SU-DHL-6 (cell line): ENCODE results near the gene VSTM4.

Experiments used
- H2AFZ ChIP-seq: fragments of 200-600 bp; sonication (generic); 2 replicates; pipeline ENCODE4 v1.6.1; 2014; ENCODE audit warnings: low read depth, mild to moderate bottlenecking, moderate library complexity, mixed read lengths, antibody characterized with exemption, low read length; ENCODE audit not compliant: severe bottlenecking
- H3F3A ChIP-seq: fragments of 200-600 bp; shearing (Covaris generic); 2 replicates; pipeline ENCODE4 v1.6.0; 2016; ENCODE audit warnings: antibody characterized with exemption, mild to moderate bottlenecking; ENCODE audit not compliant: insufficient read depth
- H3K27ac ChIP-seq: fragments of 200-600 bp; sonication (generic); 2 replicates; pipeline ENCODE4 v1.5.1; 2016; ENCODE audit warnings: low read depth, mild to moderate bottlenecking, low read length, moderate library complexity, mixed read lengths
- H3K27me3 ChIP-seq: fragments of 200-600 bp; sonication (generic), shearing (Covaris generic); 2 replicates; pipeline ENCODE4 v1.6.0; 2014; ENCODE audit warnings: mild to moderate bottlenecking, low read length
- H3K36me3 ChIP-seq: fragments of 200-600 bp; sonication (generic); 2 replicates; pipeline ENCODE4 v1.6.1; 2014; ENCODE audit warnings: mild to moderate bottlenecking, low read length, mixed read lengths
- H3K4me2 ChIP-seq: fragments of 300-600, 200-600 bp; shearing (Covaris generic), sonication (generic); 2 replicates; pipeline ENCODE4 v1.6.0; 2014; ENCODE audit warnings: low read length, low read depth, mild to moderate bottlenecking; ENCODE audit not compliant: poor library complexity, severe bottlenecking
- H3K4me3 ChIP-seq: fragments of 200-600 bp; sonication (generic); 2 replicates; pipeline ENCODE4 v1.5.1; 2014; ENCODE audit warnings: antibody characterized with exemption, low read length, mild to moderate bottlenecking, mixed read lengths; ENCODE audit not compliant: insufficient read depth, poor library complexity, severe bottlenecking
- H3K79me2 ChIP-seq: fragments of 200-600 bp; sonication (generic); 2 replicates; pipeline ENCODE4 v1.6.1; 2014; ENCODE audit warnings: mild to moderate bottlenecking, low read length, moderate library complexity; ENCODE audit not compliant: insufficient read depth
- H3K9ac ChIP-seq: fragments of 200-600 bp; sonication (generic); 2 replicates; pipeline ENCODE4 v1.7.0; 2014; ENCODE audit warnings: mild to moderate bottlenecking, low read length
- H3K9me2 ChIP-seq: fragments of 200-600 bp; sonication (generic); replicated peaks from 2 replicates; pipeline ENCODE4 v1.6.1; 2014; ENCODE audit warnings: low read length; ENCODE audit not compliant: insufficient read depth
- H3K9me3 ChIP-seq: fragments of 200-600 bp; sonication (generic); 2 replicates; pipeline ENCODE4 v1.6.1; 2014; ENCODE audit warnings: low read length, mixed read lengths; ENCODE audit not compliant: insufficient read depth
- H4K20me1 ChIP-seq: fragments of 200-600 bp; sonication (generic); 2 replicates; pipeline ENCODE4 v1.6.1; 2014; ENCODE audit warnings: low read depth, mild to moderate bottlenecking, antibody characterized with exemption, low read length, moderate library complexity, mixed read lengths
- CTCF ChIP-seq: fragments of 200-600 bp; sonication (generic); IDR thresholded peaks from one replicate; pipeline ENCODE4 v1.5.1; 2017; ENCODE audit warnings: antibody characterized with exemption, mild to moderate bottlenecking, low read length, moderate library complexity; ENCODE audit not compliant: insufficient read depth, poor library complexity, severe bottlenecking
- EZH2phosphoT487 ChIP-seq: fragments of 200-600 bp; sonication (generic), shearing (Covaris generic); conservative IDR thresholded peaks from 2 replicates; pipeline ENCODE4 v1.6.1; 2018; ENCODE audit warnings: mild to moderate bottlenecking, antibody characterized with exemption, low read length, moderate library complexity, mixed read lengths

VSTM4 gene

GRCh38 chr10:49021685-49022084, 93.6 kb downstream of the VSTM4 start:
- Histone ChIP-seq H2AFZ (no peak overlapping the region), H3K4me3 (no peak overlapping the region), H3K9ac (no peak overlapping the region), H4K20me1 (no peaks in the 10 kb centered on the region), H3K4me2 (no peak overlapping the region), H3K27ac (no peak overlapping the region), H3K9me2 (no peaks in the 10 kb centered on the region), H3F3A (no peaks in the 10 kb centered on the region), H3K9me3 (no peaks in the 10 kb centered on the region), H3K79me2 (no peaks in the 10 kb centered on the region), H3K27me3 (no peaks in the 10 kb centered on the region), H3K36me3 (no peaks in the 10 kb centered on the region)
- TF ChIP-seq EZH2phosphoT487: no peak
- no peak for TF ChIP-seq CTCF

- no peaks in the 10 kb centered on the region for H3K9me3 ChIP-seq
- H3K79me2 ChIP-seq: no peaks in the 10 kb centered on the region
- no peaks in the 10 kb centered on the region for H3K27me3 ChIP-seq
- H4K20me1 ChIP-seq: no peaks in the 10 kb centered on the region
- H3F3A ChIP-seq: no peaks in the 10 kb centered on the region
- H3K36me3 ChIP-seq: no peaks in the 10 kb centered on the region
- H3K27ac ChIP-seq: no peak overlapping the region
- no peak overlapping the region for H2AFZ ChIP-seq
- no peaks in the 10 kb centered on the region for H3K9me2 ChIP-seq
- TF ChIP-seq EZH2phosphoT487 (no peak), CTCF (no peak)
- H3K4me3 ChIP-seq: no peak overlapping the region
- H3K4me2 ChIP-seq: no peak overlapping the region
- H3K9ac ChIP-seq: no peak overlapping the region
These were observed 99.6 kb downstream of the VSTM4 start for GRCh38 chr10:49015700-49016099.

GRCh38 chr10:49012603-49013002, 102.7 kb downstream of the VSTM4 start:
- H4K20me1 ChIP-seq: no peaks in the 10 kb centered on the region
- no peak overlapping the region for H3K9ac ChIP-seq
- no peaks in the 10 kb centered on the region for H3K9me2 ChIP-seq
- H3K36me3 ChIP-seq: no peaks in the 10 kb centered on the region
- no peaks in the 10 kb centered on the region for H3F3A ChIP-seq
- no peak overlapping the region for H2AFZ ChIP-seq
- no peak overlapping the region for H3K4me2 ChIP-seq
- H3K27me3 ChIP-seq: no peaks in the 10 kb centered on the region
- H3K27ac ChIP-seq: no peak overlapping the region
- no peaks in the 10 kb centered on the region for H3K9me3 ChIP-seq
- no peaks in the 10 kb centered on the region for H3K79me2 ChIP-seq
- no peak for TF ChIP-seq EZH2phosphoT487
- no peak for TF ChIP-seq CTCF
- H3K4me3 ChIP-seq: no peak overlapping the region

- no peak overlapping the region for H2AFZ ChIP-seq
- H3K4me2 ChIP-seq: no peak overlapping the region
- H3K27ac ChIP-seq: no peak overlapping the region
- H3K9ac ChIP-seq: no peak overlapping the region
- H3K9me2 ChIP-seq: no peaks in the 10 kb centered on the region
- H3K36me3 ChIP-seq: no peaks in the 10 kb centered on the region
- no peak for TF ChIP-seq CTCF
- TF ChIP-seq EZH2phosphoT487: no peak
- H4K20me1 ChIP-seq: no peaks in the 10 kb centered on the region
- H3K27me3 ChIP-seq: no peaks in the 10 kb centered on the region
- no peaks in the 10 kb centered on the region for H3K9me3 ChIP-seq
- H3K79me2 ChIP-seq: no peaks in the 10 kb centered on the region
- no peaks in the 10 kb centered on the region for H3F3A ChIP-seq
- H3K4me3 ChIP-seq: no peak overlapping the region
These were observed 103.6 kb downstream of the VSTM4 start for GRCh38 chr10:49011756-49012155.
